HG03469 (cell line): Measurements from ENCODE around the gene ZSWIM7.

Experiments used
- ATAC-seq: cut with Tn5 transposase; IDR thresholded peaks from one replicate; pipeline ENCODE4 v1.9.1; 2021; ENCODE audit warnings: mild to moderate bottlenecking, moderate library complexity, moderate number of reproducible peaks; ENCODE audit not compliant: unreplicated experiment

The ZSWIM7 gene

GRCh38 chr17:15935891-15936290 lies 63.6 kb downstream of the ZSWIM7 start:
- no peak for ATAC-seq

GRCh38 chr17:15934866-15935265 lies 64.6 kb downstream of the ZSWIM7 start:
- no peak for ATAC-seq

- no peak for ATAC-seq
Observed at GRCh38 chr17:15931394-15931793, 68.1 kb downstream of the ZSWIM7 start.

- no peak for ATAC-seq
Observed at GRCh38 chr17:15930426-15930825, 69.1 kb downstream of the ZSWIM7 start.

GRCh38 chr17:15929941-15930340 lies 69.6 kb downstream of the ZSWIM7 start:
- no peak for ATAC-seq

GRCh38 chr17:15928286-15928785 lies 71.2 kb downstream of the ZSWIM7 start:
- ATAC-seq, result no peak
